Measurements from ENCODE around the gene ADAMTSL5. TPM values are rescaled to one million over a fixed set of nuclear protein-coding genes. Genes with fewer than 3 reads are reported as not detected.
"Not testable (repeated sequence)": the region's sequence is repeated elsewhere in the genome, so short reads cannot be mapped to it uniquely, and the experiment has no call there.

ADAMTSL5 gene
- total RNA-seq, 2 experiments from 2014 or later = 4.2 to 5.4 TPM

- no peak for DNase-seq
- Mint-ChIP-seq H3K4me1 (peaks cover 10% of the 10 kb centered on the region), H3K27ac (no peak overlapping the region), H3K9me3 (no peaks in the 10 kb centered on the region), H3K36me3 (ENCODE audit: low read depth) (no peaks in the 10 kb centered on the region), H3K27me3 (peaks cover 18% of the 10 kb centered on the region), H3K4me3 (no peak overlapping the region)
- ChIA-PET POLR2A (no interaction called here), CTCF (interaction anchor here (0.9 to 1.2 kb wide), 2 partner anchors 9 to 322 kb away, joined by 3 read pairs; no protein-coding TSS in a partner anchor)
Measured at GRCh38 chr19:1503925-1504773, 8.7 kb downstream of the ADAMTSL5 start.

- peak; percentile 63 for DNase-seq
- CTCF ChIA-PET = interaction anchor here (0.9 to 2.5 kb wide), 3 partner anchors 8 to 323 kb away, joined by 3 to 8 read pairs (median 3); partner anchors contain the start of genes PCSK4 and REEP6
- H3K27me3 Mint-ChIP-seq = peaks cover 15% of the 10 kb centered on the region
- H3K9me3 Mint-ChIP-seq = no peaks in the 10 kb centered on the region
- peaks cover 9% of the 10 kb centered on the region for H3K4me1 Mint-ChIP-seq
- no peaks in the 10 kb centered on the region for H3K36me3 Mint-ChIP-seq (ENCODE audit: low read depth)
- no peak overlapping the region for H3K27ac Mint-ChIP-seq
- POLR2A ChIA-PET = no interaction called here
- no peak overlapping the region for H3K4me3 Mint-ChIP-seq
Measured at GRCh38 chr19:1503089-1503924, 9.5 kb downstream of the ADAMTSL5 start.

GRCh38 chr19:1502433-1503088 lies 10.3 kb downstream of the ADAMTSL5 start:
- DNase-seq = no peak
- CTCF ChIA-PET = interaction anchor here (2.5 kb wide), 1 partner anchor 11 kb away, joined by 8 read pairs; the partner anchor contains the start of genes PCSK4 and REEP6
- no peak overlapping the region for H3K4me3 Mint-ChIP-seq
- H3K27me3 Mint-ChIP-seq = peaks cover 13% of the 10 kb centered on the region
- POLR2A ChIA-PET = no interaction called here
- H3K4me1 Mint-ChIP-seq = peaks cover 4% of the 10 kb centered on the region
- no peaks in the 10 kb centered on the region for H3K36me3 Mint-ChIP-seq (ENCODE audit: low read depth)
- H3K9me3 Mint-ChIP-seq = no peaks in the 10 kb centered on the region
- H3K27ac Mint-ChIP-seq = no peak overlapping the region

GRCh38 chr19:1501200-1501595 lies 11.6 kb downstream of the ADAMTSL5 start:
- Mint-ChIP-seq H3K9me3 (no peaks in the 10 kb centered on the region), H3K27me3 (peaks cover 13% of the 10 kb centered on the region), H3K36me3 (ENCODE audit: low read depth) (no peaks in the 10 kb centered on the region), H3K4me1 (peaks cover 2% of the 10 kb centered on the region), H3K4me3 (no peak overlapping the region), H3K27ac (no peak overlapping the region)
- DNase-seq = no peak
- ChIA-PET POLR2A (no interaction called here), CTCF (interaction anchor here (2.5 kb wide), 1 partner anchor 10 kb away, joined by 8 read pairs; the partner anchor contains the start of genes PCSK4 and REEP6)

- H3K36me3 Mint-ChIP-seq (ENCODE audit: low read depth); H3K27me3 Mint-ChIP-seq; CTCF ChIA-PET; DNase-seq; H3K4me1 Mint-ChIP-seq; H3K4me3 Mint-ChIP-seq; H3K27ac Mint-ChIP-seq; H3K9me3 Mint-ChIP-seq; POLR2A ChIA-PET: not testable (repeated sequence)
Measured at GRCh38 chr19:1499231-1499630, 13.6 kb downstream of the ADAMTSL5 start.

- no peaks in the 10 kb centered on the region for H3K4me1 Mint-ChIP-seq
- ChIA-PET CTCF (interaction anchor here (0.7 kb wide), 1 partner anchor 67 kb away, joined by 3 read pairs; no protein-coding TSS in a partner anchor), POLR2A (no interaction called here)
- H3K27ac Mint-ChIP-seq = no peak overlapping the region
- H3K4me3 Mint-ChIP-seq = no peak overlapping the region
- H3K9me3 Mint-ChIP-seq = no peaks in the 10 kb centered on the region
- H3K36me3 Mint-ChIP-seq (ENCODE audit: low read depth) = no peaks in the 10 kb centered on the region
- DNase-seq = no peak
- H3K27me3 Mint-ChIP-seq = peaks cover 7% of the 10 kb centered on the region
Measured at GRCh38 chr19:1497578-1498235, 15.1 kb downstream of the ADAMTSL5 start.

- DNase-seq = no peak
- Mint-ChIP-seq H3K4me1 (peaks cover 1% of the 10 kb centered on the region), H3K27ac (no peak overlapping the region), H3K9me3 (no peaks in the 10 kb centered on the region), H3K4me3 (no peak overlapping the region), H3K36me3 (ENCODE audit: low read depth) (no peaks in the 10 kb centered on the region), H3K27me3 (peaks cover 10% of the 10 kb centered on the region)
- POLR2A ChIA-PET = no interaction called here
- CTCF ChIA-PET = no interaction called here
Measured at GRCh38 chr19:1496714-1497577, 15.9 kb downstream of the ADAMTSL5 start.

- CTCF ChIA-PET = interaction anchor here (1.4 kb wide), 1 partner anchor 8 kb away, joined by 3 read pairs; no protein-coding TSS in a partner anchor
- POLR2A ChIA-PET = no interaction called here
- peaks cover 5% of the 10 kb centered on the region for H3K4me1 Mint-ChIP-seq
Measured at GRCh38 chr19:1495799-1496713, 16.8 kb downstream of the ADAMTSL5 start.

GRCh38 chr19:1495051-1495798 lies 17.6 kb downstream of the ADAMTSL5 start:
- DNase-seq = no peak
- Mint-ChIP-seq H3K4me3 (no peak overlapping the region), H3K9me3 (no peaks in the 10 kb centered on the region), H3K27me3 (peaks cover 15% of the 10 kb centered on the region), H3K27ac (no peak overlapping the region), H3K36me3 (ENCODE audit: low read depth) (no peaks in the 10 kb centered on the region), H3K4me1 (peaks cover 9% of the 10 kb centered on the region)
- POLR2A ChIA-PET = interaction anchor here (0.6 kb wide), 1 partner anchor 52 kb away, joined by 4 read pairs; no protein-coding TSS in a partner anchor
- CTCF ChIA-PET = interaction anchor here (1.4 kb wide), 1 partner anchor 9 kb away, joined by 3 read pairs; no protein-coding TSS in a partner anchor

More at GRCh38 chr19:1495799-1496713, 16.8 kb downstream of the ADAMTSL5 start:
- peaks cover 15% of the 10 kb centered on the region for H3K27me3 Mint-ChIP-seq
- H3K36me3 Mint-ChIP-seq (ENCODE audit: low read depth) = no peaks in the 10 kb centered on the region
- no peak overlapping the region for H3K4me3 Mint-ChIP-seq
- H3K9me3 Mint-ChIP-seq = no peaks in the 10 kb centered on the region
- H3K27ac Mint-ChIP-seq = no peak overlapping the region
- no peak for DNase-seq

GRCh38 chr19:1494115-1494815 lies 18.6 kb downstream of the ADAMTSL5 start:
- H3K9me3 Mint-ChIP-seq = no peaks in the 10 kb centered on the region
- peaks cover 15% of the 10 kb centered on the region for H3K27me3 Mint-ChIP-seq
- DNase-seq = no peak
- CTCF ChIA-PET = interaction anchor here (1.4 kb wide), 1 partner anchor 10 kb away, joined by 3 read pairs; no protein-coding TSS in a partner anchor
- no peak overlapping the region for H3K27ac Mint-ChIP-seq
- no peaks in the 10 kb centered on the region for H3K36me3 Mint-ChIP-seq (ENCODE audit: low read depth)
- POLR2A ChIA-PET = interaction anchor here (0.6 kb wide), 1 partner anchor 51 kb away, joined by 4 read pairs; no protein-coding TSS in a partner anchor
- H3K4me1 Mint-ChIP-seq = peaks cover 15% of the 10 kb centered on the region
- H3K4me3 Mint-ChIP-seq = no peak overlapping the region

Data from activated CD4-positive, alpha-beta T cell treated with anti-CD3 and anti-CD28 coated beads, Interleukin-2, amount 10 ng/mL, durations not matched to agents 7 days and 5 days (primary cell).